ENCODE data around the gene ITSN1.
A peak's percentile ranks its signal among the peaks of the same experiment; 100 is the strongest.

Gene ITSN1

GRCh38 chr21:33733601-33734000 is 91.3 kb downstream of the ITSN1 start:
- DNase-seq = no peak

GRCh38 chr21:33734291-33734690 is 92.0 kb downstream of the ITSN1 start:
- DNase-seq = no peak

GRCh38 chr21:33734818-33735217 is 92.5 kb downstream of the ITSN1 start:
- DNase-seq = no peak

- no peak for DNase-seq
These were observed 94.3 kb downstream of the ITSN1 start for GRCh38 chr21:33736569-33736968.

GRCh38 chr21:33739701-33740100 is 97.4 kb downstream of the ITSN1 start:
- DNase-seq = no peak

- DNase-seq = no peak
These were observed 105.1 kb downstream of the ITSN1 start for GRCh38 chr21:33747420-33747819.

- DNase-seq = no peak
These were observed 106.6 kb downstream of the ITSN1 start for GRCh38 chr21:33748903-33749302.

- no peak for DNase-seq
These were observed 107.7 kb downstream of the ITSN1 start for GRCh38 chr21:33750017-33750416.

- DNase-seq = no peak
These were observed 108.8 kb downstream of the ITSN1 start for GRCh38 chr21:33751120-33751519.

- DNase-seq = no peak
These were observed 109.2 kb downstream of the ITSN1 start for GRCh38 chr21:33751533-33751932.

GRCh38 chr21:33752260-33752659 is 110.0 kb downstream of the ITSN1 start:
- DNase-seq = no peak

- no peak for DNase-seq
These were observed 111.6 kb downstream of the ITSN1 start for GRCh38 chr21:33753886-33754285.

GRCh38 chr21:33754481-33754880 is 112.2 kb downstream of the ITSN1 start:
- no peak for DNase-seq

- no peak for DNase-seq
These were observed 113.1 kb downstream of the ITSN1 start for GRCh38 chr21:33755354-33755753.

- peak; percentile 63 for DNase-seq
These were observed 118.5 kb downstream of the ITSN1 start for GRCh38 chr21:33760641-33761440.

GRCh38 chr21:33761441-33762036 is 119.2 kb downstream of the ITSN1 start:
- DNase-seq = peak; percentile 78

GRCh38 chr21:33762803-33763581 is 120.7 kb downstream of the ITSN1 start:
- DNase-seq = no peak

GRCh38 chr21:33763582-33763899 is 121.2 kb downstream of the ITSN1 start:
- no peak for DNase-seq

- DNase-seq = no peak
These were observed 124.9 kb downstream of the ITSN1 start for GRCh38 chr21:33767236-33767635.

GRCh38 chr21:33767960-33768359 is 125.7 kb downstream of the ITSN1 start:
- no peak for DNase-seq

- DNase-seq = no peak
These were observed 126.8 kb downstream of the ITSN1 start for GRCh38 chr21:33769057-33769456.

GRCh38 chr21:33770542-33770941 is 128.2 kb downstream of the ITSN1 start:
- DNase-seq = no peak

- DNase-seq = no peak
These were observed 129.7 kb downstream of the ITSN1 start for GRCh38 chr21:33771976-33772375.

- no peak for DNase-seq
These were observed 132.2 kb downstream of the ITSN1 start for GRCh38 chr21:33774551-33774950.

Data from islet precursor cell (in vitro differentiated cells).